Measurements from ENCODE around the gene BCAT1. TPM values are rescaled to one million over a fixed set of nuclear protein-coding genes. Genes with fewer than 3 reads are reported as not detected.

BCAT1 gene
- 90.0 and 106 TPM in 2 replicates for total RNA-seq (2014; rRNA removed; shearing (Covaris generic))
- polyA plus RNA-seq (2015; cell fraction: cytosol; rRNA removed), result 54.7 and 88.2 TPM in 2 replicates
- 77.2 and 84.2 TPM in 2 replicates for polyA plus RNA-seq (2015; cell fraction: nucleus; rRNA removed)

GRCh38 chr12:24948757-24949722 lies at the start of gene BCAT1:
TSS of gene BCAT1 (minus strand) at chr12:24949101. CDS start at chr12:24948932, 169 bp downstream.
- DNase-seq (ENCODE audit: low read depth), result peak; percentile 79

- DNase-seq (ENCODE audit: low read depth), result peak; percentile 44
These were observed 49.2 kb upstream of the BCAT1 start for GRCh38 chr12:24997970-24998582.

DNA sequence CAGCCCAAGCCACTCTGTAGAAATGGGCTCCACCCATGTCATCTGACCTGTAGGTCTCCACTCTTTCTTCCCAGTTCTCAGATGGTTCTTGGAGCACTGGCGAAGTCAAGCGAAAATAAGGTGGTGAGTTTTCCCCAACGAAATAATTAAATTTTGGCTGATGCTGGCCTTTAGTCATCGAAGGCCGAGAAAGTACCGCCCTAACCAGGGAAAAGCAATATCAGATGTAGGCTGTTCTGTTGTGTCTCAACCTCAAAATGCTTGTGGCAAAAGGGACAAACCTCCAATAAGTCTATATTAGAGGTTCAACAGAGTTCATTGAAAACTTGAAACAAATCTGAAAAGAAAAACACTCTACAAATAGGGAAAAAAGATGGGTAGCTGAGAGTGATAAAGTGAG lies 48.6 kb upstream of the BCAT1 start:
- no peak for DNase-seq (ENCODE audit: low read depth)

DNA sequence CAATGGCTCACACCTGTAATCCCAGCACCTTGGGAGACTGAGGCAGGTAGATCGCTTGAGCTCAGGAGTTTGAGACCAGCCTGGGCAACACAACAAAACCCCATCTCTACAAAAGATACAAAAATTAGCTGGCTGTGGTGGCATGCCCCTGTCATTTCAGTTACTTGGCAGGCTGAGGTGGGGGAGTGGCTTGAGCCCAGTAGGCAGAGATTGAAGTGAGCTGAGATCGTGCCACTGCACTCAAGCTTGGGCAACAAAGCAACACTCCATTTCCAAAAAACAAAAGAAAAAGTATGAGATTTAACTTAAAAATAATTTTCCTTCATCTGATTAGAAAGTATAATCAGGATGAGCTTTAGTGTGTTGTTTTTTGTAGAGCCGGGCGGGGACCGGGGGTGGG lies 47.9 kb upstream of the BCAT1 start:
- no peak for DNase-seq (ENCODE audit: low read depth)

DNA sequence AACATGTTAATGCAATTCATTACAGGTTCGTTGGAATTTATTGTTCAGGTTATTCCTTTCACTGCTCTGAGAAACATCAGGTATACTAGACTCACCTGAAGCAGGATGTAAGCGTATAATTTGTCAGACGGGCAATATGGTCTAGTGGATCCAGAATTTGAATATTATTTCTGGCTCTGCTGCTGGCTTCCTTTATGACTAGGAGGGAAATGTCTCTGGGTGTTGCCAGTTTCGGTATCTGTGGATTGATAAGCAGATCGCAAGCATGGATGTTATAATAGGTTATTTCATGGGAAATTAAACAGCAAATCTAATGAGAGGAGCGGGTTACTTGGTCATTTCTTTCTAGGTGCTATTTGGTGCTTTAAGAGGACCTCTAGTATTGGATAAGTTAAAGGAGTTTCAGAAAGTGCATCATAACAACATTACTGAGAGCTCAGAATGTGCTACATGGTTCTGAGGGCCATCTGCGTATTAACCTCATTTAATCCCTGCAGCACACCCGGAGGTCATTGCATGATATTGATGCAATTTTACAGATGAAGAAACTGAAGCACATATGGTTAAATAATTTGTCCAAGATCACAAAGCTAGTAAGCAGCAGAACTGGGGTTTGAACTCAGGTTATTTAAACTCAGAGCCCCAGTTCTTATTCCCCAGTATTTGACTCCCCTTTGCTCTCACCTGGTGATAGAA lies 47.3 kb upstream of the BCAT1 start:
- DNase-seq (ENCODE audit: low read depth), result no peak

GRCh38 chr12:24993793-24994192 lies 44.9 kb upstream of the BCAT1 start:
- no peak for DNase-seq (ENCODE audit: low read depth)

DNA sequence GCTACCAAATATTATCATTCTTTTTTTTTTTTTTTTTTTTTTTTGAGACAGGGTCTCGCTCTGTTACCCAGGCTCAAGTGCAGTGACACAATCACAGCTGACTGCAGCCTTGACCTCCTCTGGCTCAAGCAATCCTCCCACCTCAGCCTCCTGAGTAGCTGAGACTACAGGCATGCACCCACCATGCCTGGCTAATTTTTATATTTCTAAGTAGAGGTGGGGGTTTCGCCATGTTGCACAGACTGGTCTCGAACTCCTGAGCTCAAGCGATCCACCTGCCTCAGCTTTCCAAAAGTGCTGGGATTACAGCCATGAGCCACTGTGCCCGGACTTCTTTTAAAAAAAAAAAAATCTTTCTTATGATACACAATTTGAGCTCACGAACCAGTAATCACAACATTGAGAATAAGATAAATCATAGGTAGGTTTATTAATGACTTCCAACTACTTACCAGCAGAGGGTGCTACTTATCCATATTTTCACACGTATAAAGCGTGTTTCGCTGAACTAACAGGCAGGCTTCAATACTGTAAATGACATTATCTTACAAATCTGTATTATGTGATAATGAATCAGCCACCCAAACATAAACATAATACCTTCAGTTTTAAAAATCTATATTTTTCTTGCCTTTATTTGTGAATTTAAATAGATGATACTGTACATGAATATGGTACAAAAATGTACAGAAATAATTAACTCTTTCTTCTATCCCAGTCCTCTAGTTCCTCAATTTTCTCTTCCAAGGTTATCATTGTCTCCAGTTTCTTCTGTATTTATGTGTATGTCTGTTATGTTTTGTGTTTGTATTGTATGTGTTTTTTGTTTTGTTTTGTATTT lies 42.5 kb upstream of the BCAT1 start:
- peak; percentile 47 for DNase-seq (ENCODE audit: low read depth)

GRCh38 chr12:24989216-24989615 lies 40.3 kb upstream of the BCAT1 start:
- no peak for DNase-seq (ENCODE audit: low read depth)

DNA sequence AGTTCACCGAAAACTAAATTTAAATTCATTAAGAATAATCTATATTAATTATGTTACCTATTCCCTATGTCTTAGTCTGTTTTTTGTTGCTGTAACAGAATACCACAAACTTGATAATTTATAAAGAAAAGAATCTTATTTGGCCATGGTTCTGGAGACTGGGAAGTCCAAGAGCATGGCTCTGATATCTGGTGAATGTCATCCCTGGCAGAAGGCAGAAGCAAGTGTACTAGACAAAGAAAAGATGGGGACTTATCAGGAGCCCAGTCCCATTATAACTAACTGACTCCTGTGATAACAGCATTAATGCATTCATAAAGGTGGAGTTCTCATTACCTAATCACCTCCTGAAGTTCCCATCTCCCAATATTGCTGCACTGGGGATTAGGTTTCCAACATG lies 33.3 kb upstream of the BCAT1 start:
- DNase-seq (ENCODE audit: low read depth), result no peak

DNA sequence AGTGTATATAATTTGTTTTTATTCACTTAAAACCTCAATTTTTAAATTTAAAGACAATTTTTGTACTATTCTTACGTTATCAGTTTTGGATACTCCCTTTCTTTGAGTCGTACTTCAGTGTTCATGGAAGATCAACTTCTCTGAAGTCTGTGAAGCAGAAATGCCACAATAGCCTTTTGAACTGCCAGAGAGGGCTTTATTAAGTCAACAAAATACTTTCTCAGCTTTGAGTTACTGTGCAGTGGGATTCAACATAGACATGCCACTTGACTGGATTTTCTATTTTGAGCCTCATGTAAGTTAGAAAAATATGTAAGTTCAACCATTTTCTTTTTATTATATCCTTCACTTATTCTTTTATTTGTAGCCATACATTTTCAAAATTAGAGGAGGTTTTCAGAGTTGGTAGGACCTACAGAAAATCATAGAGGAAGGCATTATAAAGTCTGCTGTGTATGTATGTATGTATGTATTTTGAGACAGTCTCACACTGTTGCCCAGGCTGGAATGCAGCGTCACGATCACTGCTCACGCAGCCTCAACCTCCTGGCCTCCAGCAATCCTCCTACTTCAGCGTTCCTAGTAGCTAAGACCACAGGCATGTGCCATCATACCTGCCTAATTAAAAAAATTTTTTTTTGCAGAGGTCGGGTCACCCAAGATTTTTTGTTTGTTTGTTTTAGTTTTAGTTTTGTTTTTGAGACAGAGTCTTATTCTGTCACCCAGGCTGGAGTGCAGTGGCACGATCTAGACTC lies 31.3 kb upstream of the BCAT1 start:
- DNase-seq (ENCODE audit: low read depth), result no peak

- no peak for DNase-seq (ENCODE audit: low read depth)
These were observed 30.4 kb upstream of the BCAT1 start for GRCh38 chr12:24979329-24979728.

DNA sequence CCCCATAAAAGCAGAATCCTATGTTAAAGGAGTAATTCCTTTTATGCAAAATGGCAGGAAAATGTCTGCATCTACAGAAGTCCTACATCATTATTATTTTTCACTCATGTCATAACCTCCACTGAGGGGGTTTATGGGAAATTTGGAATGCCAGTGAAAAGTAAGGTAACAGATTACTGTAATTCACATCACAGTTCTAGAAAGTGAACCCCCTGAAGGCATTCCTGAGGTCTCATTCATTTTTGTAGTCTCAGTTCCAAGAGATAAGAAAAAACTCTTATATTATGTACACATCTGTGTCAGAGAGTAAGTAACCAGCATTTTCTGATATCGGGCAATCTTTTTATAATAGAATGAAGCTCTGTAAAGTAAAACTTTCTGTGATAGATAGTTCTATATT lies 28.8 kb upstream of the BCAT1 start:
- no peak for DNase-seq (ENCODE audit: low read depth)

DNA sequence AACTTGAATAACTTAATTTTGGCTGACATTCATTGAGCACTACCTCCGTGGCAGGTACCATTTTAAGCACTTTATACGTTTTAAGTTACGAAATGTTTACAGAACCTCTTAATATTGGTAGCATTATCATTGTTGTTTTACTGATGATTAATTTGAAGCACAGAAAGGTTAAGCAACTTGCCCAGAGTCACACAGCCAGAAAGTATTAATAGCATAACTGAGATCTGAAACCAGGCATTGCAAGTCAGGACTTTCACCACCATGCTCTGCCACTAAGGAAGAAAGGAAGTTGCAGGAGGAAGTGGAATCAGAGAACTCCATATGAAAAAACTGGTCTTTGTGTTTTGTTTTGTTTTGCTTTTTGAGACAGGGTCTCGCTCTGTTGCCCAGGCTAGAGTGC lies 28.2 kb upstream of the BCAT1 start:
- DNase-seq (ENCODE audit: low read depth), result no peak

DNA sequence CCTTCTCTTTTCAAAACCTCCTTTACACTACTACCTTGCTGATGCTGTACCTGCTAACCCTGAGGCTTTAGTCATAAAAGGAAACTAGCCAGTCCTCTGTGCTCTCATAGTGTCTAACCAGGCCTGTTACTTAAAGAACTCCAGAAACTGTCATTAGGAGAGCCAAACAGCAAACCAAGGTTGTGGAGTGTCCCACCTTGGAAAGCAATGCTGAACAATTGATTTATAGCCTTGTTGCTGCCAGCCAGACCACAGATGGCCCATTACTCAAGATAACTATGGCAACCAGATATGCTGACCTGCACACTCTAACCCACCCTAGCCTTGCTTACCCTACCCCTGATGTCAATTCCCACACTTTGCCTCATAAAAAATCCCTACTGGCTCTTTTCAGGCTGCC lies 26.5 kb upstream of the BCAT1 start:
- DNase-seq (ENCODE audit: low read depth), result no peak

GRCh38 chr12:24974216-24974615 lies 25.3 kb upstream of the BCAT1 start:
- no peak for DNase-seq (ENCODE audit: low read depth)

DNA sequence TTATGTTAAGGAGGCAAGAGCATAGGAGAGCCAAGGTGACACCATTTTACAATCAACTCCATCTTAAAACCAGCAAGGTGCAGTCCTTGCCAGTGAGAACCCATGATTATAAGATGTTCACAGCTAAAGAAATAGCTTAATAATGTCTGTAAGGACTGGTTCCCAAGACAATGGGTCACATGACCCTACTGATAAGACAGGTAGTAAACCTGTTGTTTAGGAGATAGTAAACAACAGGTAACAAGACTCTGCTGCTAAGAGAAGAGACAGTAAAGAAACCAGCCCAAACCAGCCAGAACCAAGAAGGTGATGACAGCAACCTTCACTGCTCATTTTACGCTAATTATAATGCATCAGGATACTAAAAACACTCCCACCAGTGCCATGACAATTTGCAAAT lies 23.2 kb upstream of the BCAT1 start:
- no peak for DNase-seq (ENCODE audit: low read depth)

DNA sequence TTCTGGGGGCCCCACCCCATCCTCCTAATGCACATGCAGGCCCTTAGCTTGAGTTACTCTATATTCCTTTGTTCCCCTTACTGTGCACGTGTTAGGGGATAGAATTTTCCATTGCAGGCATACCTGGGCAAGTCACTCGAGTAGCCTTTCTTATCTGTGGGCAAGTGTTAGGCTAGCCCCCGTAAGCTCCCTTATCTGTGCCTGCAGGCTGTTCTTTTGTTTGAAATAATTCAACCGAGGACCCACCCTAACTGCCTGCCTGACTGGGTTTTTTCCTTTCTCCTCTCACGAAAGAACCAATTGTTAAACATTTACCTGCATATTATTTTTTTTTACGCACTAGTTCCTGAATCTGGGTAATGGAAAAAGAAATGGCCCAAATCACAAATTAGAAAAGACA lies 21.3 kb upstream of the BCAT1 start:
- DNase-seq (ENCODE audit: low read depth), result no peak

DNA sequence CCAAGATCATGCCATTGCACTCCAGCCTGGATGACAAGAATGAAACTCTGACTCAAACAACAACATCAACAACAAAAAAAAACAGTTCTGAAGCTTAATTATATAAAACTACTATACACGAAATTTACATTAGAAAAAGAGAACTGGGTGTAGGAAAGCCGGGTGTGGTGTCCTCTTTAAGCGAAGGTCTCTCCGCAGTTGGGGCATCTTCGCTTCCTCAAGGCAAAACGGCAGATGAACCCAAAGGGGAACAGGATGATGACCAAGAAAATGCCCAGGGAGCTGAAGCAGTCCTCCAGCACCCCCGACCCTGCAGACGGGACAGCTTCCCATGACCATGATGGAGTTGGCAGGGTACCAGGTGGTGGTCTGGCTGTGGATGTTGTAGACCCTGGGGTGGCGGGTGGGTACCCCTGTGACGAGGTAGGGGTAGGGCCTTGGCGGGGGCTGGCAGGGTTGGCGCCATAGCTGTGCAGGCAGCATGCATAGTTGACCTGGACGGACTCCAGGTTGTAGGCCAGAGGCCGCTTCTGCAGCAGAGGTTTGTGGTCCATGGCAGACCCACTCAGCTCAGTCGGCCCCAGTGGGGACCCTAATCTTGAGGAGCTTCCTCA lies 18.2 kb upstream of the BCAT1 start:
- DNase-seq (ENCODE audit: low read depth), result no peak

DNA sequence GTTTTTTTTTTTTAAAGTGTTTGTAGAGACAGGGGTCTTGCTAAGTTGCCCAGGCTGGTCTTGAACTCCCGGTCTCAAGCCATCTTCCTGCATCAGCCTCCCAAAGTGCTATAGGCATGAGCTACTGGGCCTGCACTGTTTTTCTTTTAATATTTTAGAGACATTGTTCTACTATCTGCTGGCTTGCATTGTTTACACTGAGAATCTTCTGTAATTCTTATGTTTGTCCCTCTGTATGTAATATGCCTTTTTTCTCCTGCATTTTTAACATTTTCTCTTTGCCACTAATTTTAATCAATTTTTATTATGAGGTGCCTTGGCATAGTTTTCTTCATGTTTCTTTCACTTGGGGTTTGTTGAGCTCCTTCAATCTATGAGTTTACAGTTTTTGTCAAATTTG lies 15.4 kb upstream of the BCAT1 start:
- DNase-seq (ENCODE audit: low read depth), result no peak
